D341Med (cell line): ENCODE measurements around the gene MAN2C1.

Experiments
- DNase-seq: peaks from one replicate; pipeline ENCODE4 v3.0.0; 2012; ENCODE audit warnings: low spot score

The MAN2C1 gene

DNA sequence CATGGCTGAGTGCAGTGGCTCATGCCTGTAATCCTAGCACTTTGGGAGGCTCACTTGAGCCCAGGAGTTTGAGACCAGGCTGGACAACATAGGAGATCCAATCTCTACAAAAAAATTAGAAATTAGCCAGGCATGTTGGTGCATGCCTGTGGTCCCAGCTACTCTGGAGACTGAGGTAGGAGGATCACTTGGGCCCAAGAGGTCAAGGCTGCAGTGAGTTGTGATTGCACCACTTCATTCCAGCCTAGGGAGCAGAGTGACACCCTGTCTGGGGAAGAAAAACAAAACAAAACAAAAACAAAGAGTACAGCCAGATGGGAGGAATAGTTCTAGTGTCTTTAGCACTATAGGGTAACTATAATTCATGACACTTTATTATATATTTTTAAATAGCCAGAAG is 58.7 kb downstream of the MAN2C1 start:
- no peak for DNase-seq

DNA sequence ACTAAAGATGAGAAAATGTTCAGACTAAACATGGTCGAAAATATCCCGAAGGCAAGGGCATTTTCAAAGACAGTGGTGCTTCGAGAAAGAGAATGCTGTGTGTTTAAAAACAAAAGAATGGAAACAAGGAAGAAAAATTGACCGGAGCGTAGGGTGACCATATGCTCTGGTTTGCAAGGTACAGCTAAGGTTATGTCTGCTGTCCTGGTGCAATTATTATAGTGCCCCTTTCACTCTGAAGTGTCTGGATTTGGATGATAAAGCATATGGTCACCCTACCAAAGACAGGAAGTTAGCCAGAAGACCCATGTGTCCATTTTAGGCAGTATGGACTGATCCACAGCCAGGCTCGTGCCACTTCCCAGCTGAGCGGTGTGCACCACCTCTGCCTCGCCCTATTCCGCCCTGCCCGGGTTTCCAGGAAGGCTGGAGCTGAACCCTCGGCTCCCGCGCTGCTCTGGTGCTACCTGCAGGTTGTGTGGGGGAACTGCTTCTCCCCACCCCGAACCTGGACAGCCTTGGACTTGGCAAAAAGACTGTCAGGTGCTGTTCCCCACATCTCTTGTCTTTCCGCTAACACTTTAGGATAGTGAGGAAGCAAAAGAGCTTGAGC is 60.5 kb downstream of the MAN2C1 start:
- peak; percentile 82 for DNase-seq

DNA sequence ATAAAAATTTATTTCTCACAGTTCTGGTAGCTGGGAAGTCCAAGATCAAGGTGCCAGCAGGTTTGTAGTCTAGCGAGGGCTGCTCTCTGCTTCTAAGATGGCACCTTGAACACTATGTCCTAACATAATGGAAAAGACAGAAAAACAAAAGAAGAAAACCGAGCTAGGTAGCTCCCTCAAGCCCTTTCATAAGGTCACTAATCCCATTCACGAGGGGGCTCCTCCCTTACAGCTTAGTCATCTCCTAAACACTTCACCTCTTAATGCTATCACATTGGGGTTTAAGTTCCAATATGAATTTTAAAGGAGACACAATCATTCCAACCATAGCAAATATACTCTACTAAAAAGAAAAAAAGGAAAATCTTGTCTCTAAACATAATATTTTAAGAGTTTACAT is 62.2 kb downstream of the MAN2C1 start:
- no peak for DNase-seq
